Fibroblast of peridontal ligament (primary cell): ENCODE results near the gene CFAP53.
"Not testable (repeated sequence)": the region's sequence is repeated elsewhere in the genome, so short reads cannot be mapped to it uniquely, and the experiment has no call there.

Experiments
- DNase-seq: peaks from one replicate; pipeline ENCODE4 v3.0.0-alpha.2; 2010; ENCODE audit errors: extremely low read depth

CFAP53 gene, protein sequence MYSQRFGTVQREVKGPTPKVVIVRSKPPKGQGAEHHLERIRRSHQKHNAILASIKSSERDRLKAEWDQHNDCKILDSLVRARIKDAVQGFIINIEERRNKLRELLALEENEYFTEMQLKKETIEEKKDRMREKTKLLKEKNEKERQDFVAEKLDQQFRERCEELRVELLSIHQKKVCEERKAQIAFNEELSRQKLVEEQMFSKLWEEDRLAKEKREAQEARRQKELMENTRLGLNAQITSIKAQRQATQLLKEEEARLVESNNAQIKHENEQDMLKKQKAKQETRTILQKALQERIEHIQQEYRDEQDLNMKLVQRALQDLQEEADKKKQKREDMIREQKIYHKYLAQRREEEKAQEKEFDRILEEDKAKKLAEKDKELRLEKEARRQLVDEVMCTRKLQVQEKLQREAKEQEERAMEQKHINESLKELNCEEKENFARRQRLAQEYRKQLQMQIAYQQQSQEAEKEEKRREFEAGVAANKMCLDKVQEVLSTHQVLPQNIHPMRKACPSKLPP

DNA sequence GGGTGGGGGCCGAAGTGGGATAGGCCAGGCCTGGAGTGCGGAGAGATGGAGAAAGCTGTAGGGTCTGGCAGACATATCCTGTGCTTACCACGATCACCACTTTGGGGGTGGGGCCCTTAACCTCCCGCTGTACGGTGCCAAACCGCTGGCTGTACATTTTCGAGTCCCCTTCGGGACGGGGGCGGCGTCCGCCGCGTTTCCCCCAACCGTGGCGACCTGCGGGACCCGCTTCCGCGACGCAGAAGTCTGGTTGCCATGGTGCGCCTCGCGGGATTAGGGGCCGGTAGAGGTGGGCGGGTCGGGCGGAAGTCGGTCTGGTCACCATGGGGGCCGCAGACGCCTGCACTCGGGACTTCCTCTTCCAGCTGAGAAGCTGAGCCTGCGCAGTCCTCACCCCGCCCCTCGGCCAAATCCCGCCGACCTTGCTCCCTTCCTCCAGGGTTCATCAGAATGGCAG is at the start of gene CFAP53:
CFAP53 (minus strand) TSS at position 248 of the 457 bp plus-strand sequence; CDS start at position 157, 91 bp downstream.
- DNase-seq = peak; percentile 81

- no peak for DNase-seq
Measured at GRCh38 chr18:50315100-50315871, 49.0 kb upstream of the CFAP53 start.

DNA sequence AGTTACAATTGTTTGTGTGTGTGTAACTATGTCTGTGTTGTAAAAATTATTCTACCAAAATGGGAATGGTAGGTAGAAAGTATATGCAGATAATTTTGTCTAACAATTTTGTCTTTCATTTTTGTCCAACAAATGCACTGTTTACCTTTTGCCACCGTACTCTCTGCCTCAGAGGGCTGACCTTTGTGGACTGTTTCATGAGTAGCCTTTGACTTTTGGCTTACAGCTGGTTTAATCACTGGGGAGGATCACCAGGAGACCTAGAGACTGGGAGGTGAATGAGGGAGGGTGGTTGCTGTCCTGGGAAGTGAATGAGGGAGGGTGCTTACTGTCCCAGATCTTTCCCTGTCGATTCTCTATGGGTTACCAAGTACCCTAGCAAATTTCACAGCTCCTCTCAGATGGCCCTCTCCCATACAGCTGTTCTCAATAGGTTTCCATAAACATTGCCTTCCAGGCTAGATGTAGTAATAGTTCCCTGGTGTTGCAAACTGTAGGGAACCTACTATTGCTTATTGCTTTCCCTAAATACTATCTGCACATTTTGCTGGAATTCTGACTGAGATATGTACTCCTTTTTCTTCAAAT is 47.7 kb upstream of the CFAP53 start:
- no peak for DNase-seq

- no peak for DNase-seq
Measured at GRCh38 chr18:50313031-50313607, 46.8 kb upstream of the CFAP53 start.

GRCh38 chr18:50312296-50313030 is 46.2 kb upstream of the CFAP53 start:
- DNase-seq = no peak

GRCh38 chr18:50311650-50312049 is 45.4 kb upstream of the CFAP53 start:
- no peak for DNase-seq

DNA sequence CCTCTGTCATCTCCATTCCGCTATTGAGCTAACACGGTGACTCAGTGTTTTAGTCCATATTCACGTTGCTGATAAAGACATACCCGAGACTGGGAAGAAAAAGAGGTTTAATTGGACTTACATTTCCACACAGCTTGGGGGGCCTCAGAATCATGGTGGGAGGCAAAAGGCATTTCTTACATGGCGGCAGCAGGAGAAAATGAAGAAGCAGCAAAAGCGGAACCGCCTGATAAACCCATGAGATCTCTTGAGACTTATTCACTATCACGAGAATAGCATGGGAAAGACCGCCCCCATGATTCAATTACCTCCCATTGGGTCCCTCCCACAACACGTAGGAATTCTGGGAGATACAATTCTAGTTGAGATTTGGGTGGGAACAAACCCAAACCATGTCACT is 43.8 kb upstream of the CFAP53 start:
- DNase-seq = no peak

- not testable (repeated sequence) for DNase-seq
Measured at GRCh38 chr18:50308851-50309250, 42.6 kb upstream of the CFAP53 start.

DNA sequence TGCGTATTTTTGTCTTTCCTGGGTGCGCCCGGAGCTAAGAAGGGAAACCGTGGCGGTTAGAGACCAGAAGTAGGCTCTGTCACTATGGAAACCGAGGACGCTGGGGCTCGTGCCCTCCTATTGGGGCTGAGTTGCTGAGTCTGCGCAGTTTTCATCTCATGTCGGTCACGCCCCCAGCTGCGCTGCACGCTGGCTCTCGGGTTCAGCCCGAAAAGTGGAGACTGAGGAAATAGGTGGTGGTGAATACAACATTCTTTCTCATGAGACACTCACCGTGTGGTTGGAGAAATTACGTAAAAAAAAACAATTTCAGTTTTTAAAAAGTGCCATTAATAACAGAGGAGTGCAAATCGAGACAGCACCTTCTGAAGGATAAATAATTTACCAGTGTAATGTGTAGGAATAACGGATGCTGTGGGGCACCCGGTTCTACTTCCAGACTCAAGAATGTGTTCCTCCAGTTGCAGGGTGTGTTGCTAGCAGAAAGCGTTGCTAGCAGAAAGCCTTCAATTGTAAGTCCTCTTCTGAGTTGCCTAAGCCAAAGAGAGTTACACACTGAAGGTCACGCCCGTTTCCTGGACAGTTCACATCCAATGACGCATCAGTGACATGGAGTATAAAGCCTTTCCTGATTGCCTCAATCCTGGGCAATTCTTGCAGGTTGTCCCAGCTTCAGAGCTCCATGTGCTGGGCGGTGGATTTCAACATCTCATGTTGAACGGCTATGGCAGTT is 41.6 kb upstream of the CFAP53 start:
- peak; percentile 88 for DNase-seq

GRCh38 chr18:50307400-50307737 is 41.1 kb upstream of the CFAP53 start:
- no peak for DNase-seq

GRCh38 chr18:50306944-50307343 is 40.6 kb upstream of the CFAP53 start:
- peak; percentile 80 for DNase-seq

DNA sequence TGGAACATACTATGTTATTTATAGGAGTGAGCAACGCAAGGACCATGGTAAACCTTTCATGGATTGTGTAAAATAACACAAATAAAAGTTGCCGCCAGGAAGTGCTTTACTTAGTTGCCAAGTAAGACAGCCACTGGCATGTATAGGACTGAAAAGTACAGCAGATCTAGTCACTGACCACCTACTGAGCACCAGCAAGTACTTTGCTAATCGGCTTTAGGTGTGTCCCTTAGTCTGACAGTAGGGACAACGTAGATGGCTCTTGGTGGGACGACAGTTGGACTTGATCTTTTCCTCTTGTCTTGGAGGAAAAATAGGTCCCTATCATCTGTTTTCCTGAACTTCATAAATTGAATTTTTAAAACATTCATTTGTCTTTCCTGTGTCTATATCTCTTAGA is 34.8 kb upstream of the CFAP53 start:
- no peak for DNase-seq

DNA sequence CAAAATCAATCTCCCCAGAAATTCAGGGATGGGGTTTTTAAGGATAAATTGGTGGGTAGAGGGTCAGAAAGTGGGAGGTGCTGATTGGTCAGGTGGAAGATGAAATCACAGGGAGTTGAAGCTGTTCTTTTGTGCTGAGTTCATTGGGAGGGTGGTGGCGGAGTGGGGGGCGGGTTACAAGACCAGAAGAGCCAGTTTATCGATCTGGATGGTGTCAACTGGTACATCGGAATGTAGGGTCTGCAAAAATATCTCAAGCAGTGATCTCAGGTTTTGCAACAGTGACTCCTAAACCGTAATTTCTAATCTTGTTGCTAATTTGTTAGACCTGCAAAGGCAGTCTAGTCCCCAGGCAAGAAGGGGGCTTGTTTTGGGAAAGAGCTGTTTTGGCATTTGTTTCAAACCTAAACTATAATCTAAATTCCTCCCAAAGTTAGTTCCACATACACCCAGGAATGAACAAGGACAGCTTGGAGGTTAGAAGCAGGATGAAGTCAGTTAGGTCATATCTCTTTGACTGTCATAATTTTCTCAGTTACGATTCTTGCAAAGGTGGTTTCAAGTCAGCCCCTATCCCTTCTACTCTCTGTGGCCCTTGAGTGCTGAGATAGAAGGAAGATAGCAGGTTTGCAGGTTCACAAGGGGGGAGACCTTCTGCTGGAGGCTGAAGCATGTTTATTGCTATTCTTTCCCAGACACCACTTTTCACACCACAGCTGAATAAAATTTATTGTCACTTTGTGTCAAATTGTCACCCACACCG is 33.5 kb upstream of the CFAP53 start:
- DNase-seq = no peak

DNA sequence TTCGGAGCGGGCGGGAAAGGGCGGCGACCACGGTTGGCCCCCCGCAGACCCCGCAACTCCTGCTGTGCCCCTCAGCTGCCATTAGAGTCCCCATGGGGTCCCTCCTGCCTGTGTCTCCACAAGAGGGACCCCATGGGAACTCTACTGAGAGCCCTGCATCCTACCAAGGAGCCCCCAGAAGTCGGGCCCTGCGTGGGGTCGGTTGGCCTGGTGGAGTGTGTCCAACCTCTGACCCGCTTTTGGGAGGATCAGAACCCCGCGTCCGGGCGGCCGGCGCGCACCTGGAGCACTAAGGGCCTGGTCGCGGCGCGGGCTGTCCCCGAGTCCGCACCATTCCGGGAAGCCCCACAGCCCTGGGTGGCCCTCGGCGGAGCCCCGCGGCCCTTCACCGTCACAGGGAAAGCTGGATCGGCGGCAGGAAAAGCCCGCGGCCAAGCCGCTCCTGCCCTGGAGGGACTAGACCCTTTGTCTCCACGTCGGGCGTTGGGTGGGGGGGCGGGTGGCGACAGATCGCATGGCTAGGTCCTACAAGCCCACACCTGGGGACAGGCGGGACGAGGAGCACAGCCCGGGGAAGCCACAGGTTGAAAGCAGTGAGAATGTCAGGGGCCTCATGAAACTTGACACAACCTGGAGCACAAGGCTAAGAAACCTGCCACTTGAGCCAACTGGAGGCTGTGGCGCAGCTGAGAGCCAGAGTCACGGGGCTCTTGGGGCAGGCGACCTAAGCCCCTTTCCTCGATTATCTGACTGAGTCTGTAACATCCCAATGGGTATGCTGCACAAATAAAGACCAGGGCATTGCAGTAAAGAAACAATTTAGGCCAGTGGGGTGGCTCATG is 32.4 kb upstream of the CFAP53 start:
- no peak for DNase-seq

- DNase-seq = peak; percentile 71
Measured at GRCh38 chr18:50297621-50298442, 31.5 kb upstream of the CFAP53 start.

- no peak for DNase-seq
Measured at GRCh38 chr18:50293039-50293438, 26.7 kb upstream of the CFAP53 start.

GRCh38 chr18:50289108-50289443 is 22.8 kb upstream of the CFAP53 start:
- DNase-seq = no peak
